ENCODE measurements around the gene EARS2.
"Not testable (repeated sequence)": the region's sequence is repeated elsewhere in the genome, so short reads cannot be mapped to it uniquely, and the experiment has no call there.

GRCh38 chr16:23510915-23511270, 46.3 kb downstream of the EARS2 start:
- TF ChIP-seq CTCF (conservative IDR thresholded peaks at IDR 0.05; ENCODE audit: low read depth, low read length); RAD21 (IDR thresholded peaks at IDR 0.05; ENCODE audit: low read length); POLR2A (IDR thresholded peaks at IDR 0.05; ENCODE audit: low read depth, low read length); FOS (IDR thresholded peaks at IDR 0.05; ENCODE audit: low read depth, low read length); MXI1 (IDR thresholded peaks at IDR 0.05; ENCODE audit: borderline replicate concordance, low read depth, low read length); RCOR1 (IDR thresholded peaks at IDR 0.05; ENCODE audit: insufficient replicate concordance, low read length); SMC3 (IDR thresholded peaks at IDR 0.05; ENCODE audit: low read depth, low read length); MAFK (IDR thresholded peaks at IDR 0.05; ENCODE audit: low read depth, low read length); BHLHE40 (IDR thresholded peaks at IDR 0.05; ENCODE audit: low read depth, low read length); CEBPB (IDR thresholded peaks at IDR 0.05; ENCODE audit: low read depth, low read length); CHD1 (IDR thresholded peaks at IDR 0.05; ENCODE audit: low read depth, low read length); ELK1 (IDR thresholded peaks at IDR 0.05; ENCODE audit: borderline replicate concordance, low read depth, low read length): not testable (repeated sequence)
